ENCODE results near the gene MAP3K21.

Gene MAP3K21

GRCh38 chr1:233390842-233391737 is 63.6 kb downstream of the MAP3K21 start:
- no peak for DNase-seq

GRCh38 chr1:233393084-233393840 is 65.7 kb downstream of the MAP3K21 start:
- DNase-seq = no peak

- DNase-seq = no peak
These were observed 66.6 kb downstream of the MAP3K21 start for GRCh38 chr1:233393926-233394680.

- DNase-seq = peak; percentile 28
These were observed 67.6 kb downstream of the MAP3K21 start for GRCh38 chr1:233394860-233395717.

GRCh38 chr1:233395863-233396646 is 68.5 kb downstream of the MAP3K21 start:
- DNase-seq = no peak

GRCh38 chr1:233406339-233406960 is 78.9 kb downstream of the MAP3K21 start:
- no peak for DNase-seq

- DNase-seq = no peak
These were observed 79.6 kb downstream of the MAP3K21 start for GRCh38 chr1:233406994-233407631.

- DNase-seq = no peak
These were observed 82.0 kb downstream of the MAP3K21 start for GRCh38 chr1:233409540-233409939.

- no peak for DNase-seq
These were observed 83.4 kb downstream of the MAP3K21 start for GRCh38 chr1:233410906-233411305.

- no peak for DNase-seq
These were observed 85.3 kb downstream of the MAP3K21 start for GRCh38 chr1:233412812-233413211.

GRCh38 chr1:233421293-233421692 is 93.8 kb downstream of the MAP3K21 start:
- no peak for DNase-seq

GRCh38 chr1:233424779-233425178 is 97.3 kb downstream of the MAP3K21 start:
- no peak for DNase-seq

GRCh38 chr1:233427907-233428306 is 100.4 kb downstream of the MAP3K21 start:
- DNase-seq = no peak

- no peak for DNase-seq
These were observed 104.4 kb downstream of the MAP3K21 start for GRCh38 chr1:233431753-233432403.

- DNase-seq = no peak
These were observed 105.4 kb downstream of the MAP3K21 start for GRCh38 chr1:233432916-233433315.

GRCh38 chr1:233433436-233434210 is 106.1 kb downstream of the MAP3K21 start:
- DNase-seq = no peak

Measured in NCI-H2029 (cell line).